Hepatocyte (in vitro differentiated cells): ENCODE data around the gene COL4A2. TPM values are rescaled to one million over a fixed set of nuclear protein-coding genes. Genes with fewer than 3 reads are reported as not detected.
A peak's percentile ranks its signal among the peaks of the same experiment; 100 is the strongest.

Source experiments
- DNase-seq: peaks from one replicate; pipeline ENCODE4 v3.0.0-alpha.2; 2016; ENCODE audit warnings: low spot score
- H2AFZ ChIP-seq: fragments of 200-600 bp; sonication (generic); 2 replicates; pipeline ENCODE4 v1.6.0; 2016; ENCODE audit warnings: antibody characterized with exemption, mild to moderate bottlenecking
- H3K27ac ChIP-seq: fragments of 200-600 bp; sonication (generic); 2 replicates; pipeline ENCODE4 v1.5.1; 2016; ENCODE audit warnings: mild to moderate bottlenecking
- H3K27me3 ChIP-seq: fragments of 200-600 bp; sonication (generic); 2 replicates; pipeline ENCODE4 v1.6.1; 2016
- H3K36me3 ChIP-seq: fragments of 200-600 bp; sonication (generic); replicated peaks from 2 replicates; pipeline ENCODE4 v1.5.1; 2016; ENCODE audit warnings: low read depth; ENCODE audit not compliant: insufficient read depth
- H3K4me1 ChIP-seq: fragments of 200-600 bp; sonication (generic); 2 replicates; pipeline ENCODE4 v1.5.1; 2016; ENCODE audit warnings: mild to moderate bottlenecking, moderate library complexity; ENCODE audit not compliant: insufficient read depth
- H3K4me2 ChIP-seq: fragments of 200-600 bp; sonication (generic); 2 replicates; pipeline ENCODE4 v1.6.0; 2016
- H3K4me3 ChIP-seq: fragments of 200-600 bp; sonication (generic); 2 replicates; pipeline ENCODE4 v1.5.1; 2016; ENCODE audit warnings: mild to moderate bottlenecking
- H3K79me2 ChIP-seq: fragments of 200-600 bp; sonication (generic); 2 replicates; pipeline ENCODE4 v1.6.0; 2017; ENCODE audit warnings: mild to moderate bottlenecking
- H3K9me2 ChIP-seq: fragments of 200-600 bp; sonication (generic); replicated peaks from 2 replicates; pipeline ENCODE4 v1.6.0; 2017; ENCODE audit warnings: mild to moderate bottlenecking; ENCODE audit not compliant: insufficient read depth
- H3K9me3 ChIP-seq: fragments of 200-600 bp; sonication (generic); 2 replicates; pipeline ENCODE4 v1.5.1; 2016; ENCODE audit warnings: low read depth, mild to moderate bottlenecking
- H4K20me1 ChIP-seq: fragments of 200-600 bp; sonication (generic); 2 replicates; pipeline ENCODE4 v1.6.0; 2016; ENCODE audit warnings: mild to moderate bottlenecking; ENCODE audit not compliant: insufficient read depth, poor library complexity, severe bottlenecking
- CTCF ChIP-seq: fragments of 200-600 bp; sonication (generic); IDR thresholded peaks from 2 replicates; pipeline ENCODE4 v1.5.1; 2016; ENCODE audit warnings: antibody characterized with exemption, mild to moderate bottlenecking; ENCODE audit not compliant: poor library complexity
- EZH2 ChIP-seq: fragments of 200-600 bp; sonication (generic); IDR thresholded peaks from 2 replicates; pipeline ENCODE4 v1.6.1; 2016; ENCODE audit warnings: antibody characterized with exemption, mild to moderate bottlenecking, borderline replicate concordance
- EZH2phosphoT487 ChIP-seq: fragments of 200-600 bp; sonication (generic); IDR thresholded peaks from one replicate; pipeline ENCODE4 v1.6.1; 2018; ENCODE audit warnings: antibody characterized with exemption, mild to moderate bottlenecking, low read depth, moderate library complexity; ENCODE audit not compliant: unreplicated experiment, severe bottlenecking
- whole genome bisulfite sequencing: methylation state at CpG from one replicate; pipeline ENCODE4 v1.1.6; 2016; ENCODE audit warnings: low lambda C conversion rate; ENCODE audit errors: missing lambda C conversion rate; 5-methylcytosine and 5-hydroxymethylcytosine counted together
- polyA plus RNA-seq: library from polyadenylated mRNA; unstranded; fragments of >200 nt; fragmentation: Nextera tagmentation; extraction: Ambion mirVana; gene quantifications from 2 replicates; pipeline ENCODE4 v1.2.1, GENCODE V29; 2016
- total RNA-seq: library from RNA; depleted of rRNA; stranded (reverse); fragments of >200 nt; gene quantifications from 2 replicates; pipeline ENCODE4 v1.2.3, GENCODE V29; 2014

Gene COL4A2
- total and polyA plus RNA-seq, 2 experiments from 2014 or later = 171 to 221 TPM

GRCh38 chr13:110503037-110503901 lies 196.2 kb downstream of the COL4A2 start:
- 78% methylated on average over 20 of the region's 20 CpGs for WGBS
- Histone ChIP-seq H3K27me3 (no peaks in the 10 kb centered on the region), H3K9me2 (no peaks in the 10 kb centered on the region), H3K79me2 (no peaks in the 10 kb centered on the region), H3K4me2 (no peak overlapping the region), H3K27ac (peak overlapping the region; percentile 62), H3K9me3 (no peaks in the 10 kb centered on the region), H3K4me3 (no peak overlapping the region), H3K36me3 (no peaks in the 10 kb centered on the region), H2AFZ (no peak overlapping the region), H3K4me1 (peaks cover 19% of the 10 kb centered on the region), H4K20me1 (no peaks in the 10 kb centered on the region)
- peak; percentile 55 for DNase-seq
- TF ChIP-seq EZH2 (no peak), EZH2phosphoT487 (no peak), CTCF (no peak)

- no peak for DNase-seq
- WGBS = 96% methylated on average over 17 of the region's 18 CpGs
These were observed 197.0 kb downstream of the COL4A2 start for GRCh38 chr13:110503979-110504499.

GRCh38 chr13:110505594-110505993 lies 198.5 kb downstream of the COL4A2 start:
- Histone ChIP-seq H3K9me2 (no peaks in the 10 kb centered on the region), H3K4me1 (peaks cover 21% of the 10 kb centered on the region), H3K36me3 (no peaks in the 10 kb centered on the region), H3K4me2 (no peak overlapping the region), H3K9me3 (no peaks in the 10 kb centered on the region), H3K27me3 (no peaks in the 10 kb centered on the region), H3K27ac (no peak overlapping the region), H3K4me3 (no peak overlapping the region), H2AFZ (no peak overlapping the region), H3K79me2 (no peaks in the 10 kb centered on the region), H4K20me1 (no peaks in the 10 kb centered on the region)
- 98% methylated on average over 10 of the region's 10 CpGs for WGBS
- DNase-seq = no peak
- TF ChIP-seq EZH2 (no peak), EZH2phosphoT487 (no peak), CTCF (no peak)

More at GRCh38 chr13:110503979-110504499, 197.0 kb downstream of the COL4A2 start:
- no peak for TF ChIP-seq CTCF
- Histone ChIP-seq H3K9me2 (no peaks in the 10 kb centered on the region), H3K27me3 (no peaks in the 10 kb centered on the region), H3K4me3 (no peak overlapping the region), H3K36me3 (no peaks in the 10 kb centered on the region), H4K20me1 (no peaks in the 10 kb centered on the region), H3K27ac (peak overlapping the region; percentile 43), H3K79me2 (no peaks in the 10 kb centered on the region), H3K4me1 (peaks cover 21% of the 10 kb centered on the region), H3K9me3 (no peaks in the 10 kb centered on the region), H2AFZ (no peak overlapping the region), H3K4me2 (no peak overlapping the region)
